Activated CD8-positive, alpha-beta memory T cell treated with anti-CD3 and anti-CD28 coated beads, Interleukin-2, amount 50 U/mL, for 48 hours (primary cell): Measurements from ENCODE around the gene CAV1.
"Not testable (repeated sequence)": the region's sequence is repeated elsewhere in the genome, so short reads cannot be mapped to it uniquely, and the experiment has no call there.

Experiments
- DNase-seq: peaks from one replicate; pipeline ENCODE4 v3.0.0-alpha.2; 2020

Gene CAV1

DNA sequence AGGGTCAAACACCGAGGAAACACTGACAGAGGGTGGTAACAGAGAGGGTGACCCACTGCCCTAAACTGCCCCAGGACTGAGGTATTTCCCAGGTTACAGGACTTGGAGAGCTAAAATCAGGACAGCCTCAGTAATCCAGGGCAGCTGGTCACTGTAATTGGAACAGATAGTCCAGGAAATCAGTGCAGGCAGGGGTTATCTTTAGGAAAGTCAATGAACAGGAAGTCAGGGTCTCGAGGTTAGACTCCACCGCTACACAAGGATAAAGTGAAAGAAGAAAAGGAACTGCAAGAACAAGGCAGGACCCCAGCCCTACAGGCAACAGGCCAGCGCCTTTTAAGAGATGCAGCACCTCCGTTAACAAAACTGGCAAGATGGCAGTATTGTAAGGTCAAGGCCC is 61.1 kb downstream of the CAV1 start:
- DNase-seq = no peak

DNA sequence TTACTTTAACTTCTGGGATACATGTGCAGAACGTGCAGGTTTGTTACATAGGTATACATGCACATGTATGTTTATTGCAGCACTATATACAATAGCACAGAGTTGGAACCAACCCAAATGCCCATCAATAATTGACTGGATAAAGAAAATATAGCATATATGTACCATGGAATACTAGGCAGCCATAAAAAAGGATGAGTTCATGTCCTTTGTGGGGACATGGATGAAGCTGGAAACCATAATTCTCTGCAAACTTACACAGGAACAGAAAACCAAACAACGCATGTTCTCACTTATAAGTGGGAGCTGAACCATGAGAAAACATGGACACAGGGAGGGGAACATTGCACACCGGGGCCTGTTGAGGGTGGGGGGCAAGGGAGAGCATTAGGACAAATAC is 62.4 kb downstream of the CAV1 start:
- DNase-seq = not testable (repeated sequence)

- no peak for DNase-seq
Observed at GRCh38 chr7:116588225-116588624, 63.4 kb downstream of the CAV1 start.

GRCh38 chr7:116588641-116589594 is 64.1 kb downstream of the CAV1 start:
- DNase-seq = no peak

GRCh38 chr7:116591202-116592040 is 66.6 kb downstream of the CAV1 start:
- DNase-seq = no peak

DNA sequence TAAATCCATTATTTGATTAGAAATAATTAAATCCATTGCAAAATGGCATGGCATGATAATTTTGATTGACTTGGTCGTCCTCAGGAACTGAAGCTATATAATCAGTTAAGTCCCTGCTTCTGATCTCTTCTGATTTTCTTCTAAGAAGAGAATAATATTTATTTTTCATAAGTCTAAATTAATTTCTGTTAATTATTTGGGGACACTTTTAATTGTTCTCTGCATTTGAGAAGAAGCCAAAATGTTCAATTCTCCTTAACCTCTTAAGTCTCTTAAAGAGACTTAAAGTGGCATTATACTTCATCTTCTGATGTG is 67.2 kb downstream of the CAV1 start:
- DNase-seq = no peak

DNA sequence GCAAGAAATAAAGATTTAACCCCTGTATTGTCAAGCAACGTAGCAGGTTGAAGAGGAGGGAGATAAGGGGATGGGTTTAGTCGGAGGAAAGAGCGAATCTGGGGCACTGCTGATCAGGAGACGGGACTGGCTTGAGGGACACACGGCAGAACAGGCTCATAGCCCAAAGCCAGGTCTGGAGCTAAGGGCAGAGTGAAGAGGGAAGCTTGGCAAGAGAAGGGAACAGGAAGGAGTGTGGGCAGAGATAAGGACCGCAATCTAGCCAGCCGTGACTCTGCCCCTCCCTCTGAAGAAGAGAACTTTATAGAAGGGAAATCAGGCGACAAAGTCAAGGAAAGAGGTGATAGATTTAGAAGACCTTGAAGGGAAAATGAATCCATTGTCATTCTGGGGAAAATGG is 67.6 kb downstream of the CAV1 start:
- no peak for DNase-seq

GRCh38 chr7:116593359-116594075 is 68.7 kb downstream of the CAV1 start:
- no peak for DNase-seq

- DNase-seq = no peak
Observed at GRCh38 chr7:116595063-116595462, 70.2 kb downstream of the CAV1 start.

GRCh38 chr7:116597384-116597783 is 72.5 kb downstream of the CAV1 start:
- DNase-seq = no peak

GRCh38 chr7:116598278-116598677 is 73.4 kb downstream of the CAV1 start:
- DNase-seq = no peak

DNA sequence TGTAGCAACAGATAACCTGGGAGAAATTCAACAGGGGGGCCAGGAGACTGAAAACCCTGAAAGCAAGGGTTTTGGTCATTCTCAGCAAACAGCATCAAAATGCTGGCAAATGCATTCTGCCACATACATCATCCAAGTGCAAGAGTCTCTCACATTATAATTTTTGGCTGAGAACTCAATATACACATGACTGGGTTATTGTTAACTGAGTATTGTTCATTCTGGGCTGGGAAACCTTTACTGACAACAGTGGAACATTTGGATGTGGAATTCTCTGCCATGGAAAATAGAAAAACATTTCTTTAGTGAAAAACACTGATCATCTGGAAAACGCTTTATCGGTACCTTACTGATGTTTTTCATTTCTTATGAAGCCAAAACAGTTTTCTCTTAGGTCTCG is 74.0 kb downstream of the CAV1 start:
- DNase-seq = no peak

GRCh38 chr7:116601426-116601825 is 76.6 kb downstream of the CAV1 start:
- no peak for DNase-seq

DNA sequence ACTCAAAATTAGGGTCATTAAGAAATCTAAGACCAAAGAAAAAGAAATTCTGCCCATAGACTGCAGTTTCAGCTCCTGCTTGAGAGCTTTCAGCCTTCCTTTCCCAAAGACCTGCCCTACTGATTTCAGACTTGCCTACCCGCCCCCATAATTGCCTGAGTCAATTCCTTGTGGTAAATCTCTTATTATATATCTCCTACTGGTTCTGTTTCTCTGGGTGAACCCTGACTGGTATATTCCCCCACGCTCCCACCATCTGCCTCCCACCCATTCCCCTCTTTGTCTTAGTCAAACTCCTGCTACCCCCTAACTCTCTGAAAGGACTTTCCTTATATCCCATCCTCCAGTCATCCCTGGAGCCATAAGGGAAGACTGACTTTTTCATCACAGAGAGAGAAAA is 82.5 kb downstream of the CAV1 start:
- no peak for DNase-seq

DNA sequence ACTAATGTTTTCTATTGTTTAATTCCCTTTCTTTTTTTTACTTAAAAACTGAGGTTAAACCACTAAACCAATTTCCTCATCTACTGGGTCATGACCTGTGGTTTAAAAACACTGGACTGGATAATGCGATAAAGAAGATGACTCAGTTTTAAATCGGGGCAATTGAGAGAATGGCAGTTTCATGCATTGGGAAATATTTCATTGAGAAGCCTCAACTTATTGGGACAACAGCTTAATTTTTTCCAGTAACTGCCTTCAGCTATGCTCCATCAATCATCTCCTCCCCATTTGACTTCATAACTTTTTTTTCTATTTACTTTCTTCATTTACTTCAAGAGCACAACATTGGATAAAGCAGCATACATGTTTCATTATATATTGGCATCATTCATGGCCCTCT is 85.4 kb downstream of the CAV1 start:
- no peak for DNase-seq

GRCh38 chr7:116610721-116611120 is 85.9 kb downstream of the CAV1 start:
- no peak for DNase-seq
